RCC 7860 (cell line): ENCODE measurements around the gene CHN1.

Experiments used
- DNase-seq: peaks from one replicate; pipeline ENCODE4 v3.0.0-alpha.2; 2015; ENCODE audit warnings: low spot score
- FAIRE-seq: peaks from 2 replicates; lab custom pipeline; 2012; peaks lifted over from hg19 to GRCh38; lab: Jason Lieb, UNC

Gene CHN1

GRCh38 chr2:174974131-174974530 is 31.1 kb downstream of the CHN1 start:
- FAIRE-seq, result peak; percentile 80
- peak; percentile 22 for DNase-seq

GRCh38 chr2:174972924-174973323 is 32.3 kb downstream of the CHN1 start:
- DNase-seq, result peak; percentile 91
- no peak for FAIRE-seq

- DNase-seq (peak; percentile 96), FAIRE-seq (peak; percentile 98)
Measured at GRCh38 chr2:174971868-174972781, 33.1 kb downstream of the CHN1 start.

GRCh38 chr2:174970092-174970491 is 35.1 kb downstream of the CHN1 start:
- no peak for DNase-seq
- no peak for FAIRE-seq

GRCh38 chr2:174969091-174969734 is 36.0 kb downstream of the CHN1 start:
- no peak for FAIRE-seq
- no peak for DNase-seq

- FAIRE-seq (no peak), DNase-seq (no peak)
Measured at GRCh38 chr2:174967691-174968260, 37.4 kb downstream of the CHN1 start.

- no peak for FAIRE-seq
- no peak for DNase-seq
Measured at GRCh38 chr2:174967086-174967485, 38.1 kb downstream of the CHN1 start.

- FAIRE-seq (peak; percentile 22), DNase-seq (no peak)
Measured at GRCh38 chr2:174965992-174966744, 39.0 kb downstream of the CHN1 start.

GRCh38 chr2:174965551-174965950 is 39.6 kb downstream of the CHN1 start:
- no peak for FAIRE-seq
- DNase-seq, result no peak

GRCh38 chr2:174964404-174964803 is 40.8 kb downstream of the CHN1 start:
- DNase-seq, result no peak
- FAIRE-seq, result no peak

- no peak for FAIRE-seq
Measured at GRCh38 chr2:174963437-174964400, 41.5 kb downstream of the CHN1 start.

GRCh38 chr2:174959787-174960186 is 45.4 kb downstream of the CHN1 start:
- no peak for DNase-seq
- no peak for FAIRE-seq

More at GRCh38 chr2:174963437-174964400, 41.5 kb downstream of the CHN1 start:
- no peak for DNase-seq

GRCh38 chr2:174957050-174957449 is 48.1 kb downstream of the CHN1 start:
- FAIRE-seq (no peak), DNase-seq (no peak)

- DNase-seq (no peak), FAIRE-seq (no peak)
Measured at GRCh38 chr2:174952607-174953006, 52.6 kb downstream of the CHN1 start.

- no peak for DNase-seq
- peak; percentile 17 for FAIRE-seq
Measured at GRCh38 chr2:174951745-174952144, 53.4 kb downstream of the CHN1 start.

GRCh38 chr2:174949988-174950687 is 55.0 kb downstream of the CHN1 start:
- FAIRE-seq, result no peak
- DNase-seq, result no peak

- DNase-seq (no peak), FAIRE-seq (peak; percentile 8)
Measured at GRCh38 chr2:174945601-174946260, 59.5 kb downstream of the CHN1 start.

GRCh38 chr2:174939046-174939445 is 66.1 kb downstream of the CHN1 start:
- DNase-seq, result peak; percentile 80

GRCh38 chr2:174931724-174932123 is 73.5 kb downstream of the CHN1 start:
- FAIRE-seq (no peak), DNase-seq (peak; percentile 40)

More at GRCh38 chr2:174939046-174939445, 66.1 kb downstream of the CHN1 start:
- FAIRE-seq, result peak; percentile 96
